ENCODE data around the gene MST1R.

MST1R gene

DNA sequence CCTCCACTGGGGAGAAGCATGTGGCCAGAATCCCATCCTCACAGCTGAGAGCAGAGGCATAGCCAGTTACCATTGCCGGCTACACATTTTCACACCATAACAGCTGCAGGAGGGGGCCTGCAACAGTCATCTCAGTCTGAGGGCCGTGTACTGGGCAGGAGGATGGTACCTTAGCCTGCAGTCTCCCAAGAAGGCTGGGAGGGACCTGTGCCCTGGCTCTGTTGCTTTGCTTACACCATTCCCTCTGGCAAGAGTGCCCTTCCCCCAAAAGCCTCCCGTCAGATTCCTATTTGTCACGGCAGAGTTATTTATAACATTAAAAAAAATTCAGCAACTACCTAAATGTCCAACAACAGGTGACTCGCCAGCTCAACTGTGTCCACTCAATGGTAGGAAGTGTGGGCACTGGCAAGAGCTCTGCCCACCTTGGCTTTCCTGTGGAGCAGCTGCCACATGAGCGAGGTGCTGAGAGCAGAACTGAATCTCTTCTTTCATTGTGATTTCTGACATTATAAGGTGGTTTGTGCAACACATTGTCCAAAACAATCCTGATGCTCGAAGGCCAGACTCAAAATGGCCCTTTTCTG lies 38.4 kb downstream of the MST1R start:
- POLR2A ChIA-PET = no interaction called here
- no peak for DNase-seq (ENCODE audit: extremely low spot score)
- TF ChIP-seq, protein P1, sequence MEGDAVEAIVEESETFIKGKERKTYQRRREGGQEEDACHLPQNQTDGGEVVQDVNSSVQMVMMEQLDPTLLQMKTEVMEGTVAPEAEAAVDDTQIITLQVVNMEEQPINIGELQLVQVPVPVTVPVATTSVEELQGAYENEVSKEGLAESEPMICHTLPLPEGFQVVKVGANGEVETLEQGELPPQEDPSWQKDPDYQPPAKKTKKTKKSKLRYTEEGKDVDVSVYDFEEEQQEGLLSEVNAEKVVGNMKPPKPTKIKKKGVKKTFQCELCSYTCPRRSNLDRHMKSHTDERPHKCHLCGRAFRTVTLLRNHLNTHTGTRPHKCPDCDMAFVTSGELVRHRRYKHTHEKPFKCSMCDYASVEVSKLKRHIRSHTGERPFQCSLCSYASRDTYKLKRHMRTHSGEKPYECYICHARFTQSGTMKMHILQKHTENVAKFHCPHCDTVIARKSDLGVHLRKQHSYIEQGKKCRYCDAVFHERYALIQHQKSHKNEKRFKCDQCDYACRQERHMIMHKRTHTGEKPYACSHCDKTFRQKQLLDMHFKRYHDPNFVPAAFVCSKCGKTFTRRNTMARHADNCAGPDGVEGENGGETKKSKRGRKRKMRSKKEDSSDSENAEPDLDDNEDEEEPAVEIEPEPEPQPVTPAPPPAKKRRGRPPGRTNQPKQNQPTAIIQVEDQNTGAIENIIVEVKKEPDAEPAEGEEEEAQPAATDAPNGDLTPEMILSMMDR (IDR thresholded peaks at IDR 0.05; ENCODE audit: control extremely low read depth, extremely low read depth, low read depth, missing control alignments) = no peak
- CTCF ChIA-PET = interaction anchor here (1.2 kb wide), 1 partner anchor 7 kb away, joined by 3 read pairs; no protein-coding TSS in a partner anchor

DNA sequence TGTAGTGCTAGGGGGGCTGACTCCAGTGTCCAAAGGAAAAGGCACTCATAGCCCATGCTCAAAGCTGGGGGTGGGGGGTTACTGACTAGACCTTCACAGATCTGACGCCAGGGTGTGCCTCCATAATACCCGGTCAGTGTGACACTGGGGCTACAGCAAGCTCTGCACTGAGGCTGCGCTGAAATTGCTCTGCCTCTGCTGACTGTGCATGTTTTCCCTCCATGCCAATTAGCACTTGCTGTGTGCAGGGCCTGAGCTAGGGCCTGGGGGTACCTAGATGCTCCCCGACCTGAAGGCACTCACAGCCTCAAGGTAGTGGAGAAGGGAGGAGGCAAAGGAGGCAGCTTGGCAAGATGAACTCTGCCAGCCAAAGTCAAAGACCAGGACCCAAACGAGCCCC lies 39.2 kb downstream of the MST1R start:
- POLR2A ChIA-PET = no interaction called here

DNA sequence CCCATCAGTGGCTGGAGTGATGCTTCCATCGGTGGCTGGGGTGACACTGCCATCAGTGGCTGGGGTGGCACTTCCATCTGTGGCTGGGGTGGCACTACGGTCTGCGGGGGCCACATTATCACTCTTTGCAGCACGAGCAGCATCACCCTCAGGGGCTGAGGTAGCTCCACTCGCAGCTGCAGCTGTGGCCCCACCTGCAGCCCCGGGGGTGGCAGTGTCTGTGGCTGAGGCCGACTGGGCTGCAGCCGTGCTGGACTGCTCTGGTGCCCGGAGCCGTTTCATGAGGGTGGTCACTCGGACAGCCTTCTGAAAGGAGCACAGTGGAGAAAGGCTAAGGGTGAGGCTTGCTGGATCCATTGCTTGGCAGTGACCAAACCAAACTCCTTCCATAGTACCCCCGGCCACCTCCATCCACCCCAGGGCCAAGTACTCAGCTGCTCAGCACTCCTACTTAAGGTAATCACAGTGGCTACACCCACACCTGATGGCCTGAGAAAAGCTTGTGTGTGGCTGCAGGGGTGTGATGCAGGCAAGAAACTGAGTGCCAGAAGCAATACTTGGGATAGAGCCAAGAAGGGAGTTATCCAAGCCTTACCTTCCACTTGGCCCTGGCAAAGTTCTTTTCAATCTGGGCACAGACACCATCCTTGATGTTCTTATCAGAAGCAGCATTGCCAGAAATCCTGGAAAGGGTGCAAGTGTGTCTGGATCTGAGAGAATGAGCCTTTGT lies 43.9 kb downstream of the MST1R start:
- ChIA-PET CTCF (no interaction called here), POLR2A (no interaction called here)
- TF ChIP-seq, protein P1 (IDR thresholded peaks at IDR 0.05; ENCODE audit: control extremely low read depth, extremely low read depth, low read depth, missing control alignments) = no peak
- DNase-seq (ENCODE audit: extremely low spot score) = no peak

More for the DNA sequence above, 39.2 kb downstream of the MST1R start:
- CTCF ChIA-PET = interaction anchor here (1.0 to 2.4 kb wide), 3 partner anchors 8 to 193 kb away, joined by 3 to 6 read pairs (median 3); no protein-coding TSS in a partner anchor
- no peak for DNase-seq (ENCODE audit: extremely low spot score)
- TF ChIP-seq, protein P1 (IDR thresholded peaks at IDR 0.05; ENCODE audit: control extremely low read depth, extremely low read depth, low read depth, missing control alignments) = no peak

DNA sequence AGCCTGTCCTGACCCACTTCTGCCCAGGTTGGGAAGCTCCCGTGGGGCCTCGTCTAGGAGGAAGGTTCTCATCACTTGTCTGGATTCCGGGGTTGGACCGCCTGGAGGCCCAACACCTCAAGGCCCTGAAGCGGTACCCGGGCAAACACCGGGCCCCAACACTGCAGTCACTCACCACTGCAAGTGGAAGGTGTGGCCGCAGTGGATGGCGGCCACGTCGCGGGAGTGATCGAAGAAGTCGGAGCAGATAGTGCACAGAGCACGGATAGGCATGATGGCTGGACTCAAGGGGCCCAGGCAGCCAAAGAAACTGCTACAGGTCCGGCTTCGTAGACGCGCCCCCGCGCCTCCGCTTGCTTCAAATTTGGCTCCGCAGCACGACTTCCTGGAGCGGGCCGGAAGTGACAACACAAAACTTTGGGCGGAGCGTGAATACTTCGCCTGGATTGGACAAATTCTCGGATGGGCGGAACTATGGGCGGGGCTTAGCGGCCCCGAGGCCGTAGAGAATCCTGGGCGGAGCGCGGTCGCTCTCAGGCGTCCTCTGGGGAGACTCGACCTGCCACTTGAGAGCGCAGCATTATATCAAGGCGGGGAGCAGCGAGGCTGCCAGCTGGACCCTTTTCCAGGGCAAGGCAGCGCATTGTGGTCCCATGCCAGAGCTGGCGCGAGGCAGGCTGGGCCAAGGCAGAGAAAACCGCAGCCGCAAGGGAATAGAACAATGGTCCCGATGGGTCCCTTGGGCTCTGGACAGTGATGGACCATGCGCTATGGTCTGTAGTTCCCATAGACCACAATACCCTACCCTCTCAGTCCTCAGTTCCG lies 47.3 kb downstream of the MST1R start, which contains the start of gene TRAIP:
Gene TRAIP (minus strand): TSS at position 384 of the 825 bp plus-strand sequence. CDS start 111 bp downstream, at position 273.
- POLR2A ChIA-PET = no interaction called here
- CTCF ChIA-PET = interaction anchor here (0.8 to 7.1 kb wide), 7 partner anchors 11 to 54 kb away, joined by 3 to 34 read pairs (median 4); partner anchors contain the start of gene INKA1
- TF ChIP-seq, protein P1 (IDR thresholded peaks at IDR 0.05; ENCODE audit: control extremely low read depth, extremely low read depth, low read depth, missing control alignments) = no peak
- DNase-seq (ENCODE audit: extremely low spot score) = peak; percentile 100

DNA sequence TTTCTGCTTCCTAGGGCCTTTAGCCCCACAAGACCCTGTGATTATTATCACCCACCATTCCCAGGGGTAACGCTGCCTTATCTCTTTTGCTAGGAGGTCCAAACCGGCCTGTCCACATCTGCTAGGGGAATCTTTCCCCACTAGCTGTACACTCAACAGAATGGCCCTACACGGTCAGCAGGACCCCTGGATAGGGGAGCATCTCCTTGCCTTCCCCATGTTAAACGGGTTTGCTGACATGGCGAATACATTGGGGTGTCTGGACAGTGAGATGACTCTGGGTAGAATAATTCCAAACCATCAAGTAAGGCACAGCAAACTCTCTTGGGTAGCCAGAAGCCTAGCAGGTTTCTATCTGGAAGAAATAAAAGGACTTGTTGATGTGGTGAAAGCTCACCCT lies 48.0 kb downstream of the MST1R start:
- ChIA-PET CTCF (interaction anchor here (0.9 to 7.1 kb wide), 5 partner anchors 11 to 53 kb away, joined by 3 to 34 read pairs (median 4); partner anchors contain the start of gene INKA1), POLR2A (no interaction called here)
- TF ChIP-seq, protein P1 (IDR thresholded peaks at IDR 0.05; ENCODE audit: control extremely low read depth, extremely low read depth, low read depth, missing control alignments) = no peak
- no peak for DNase-seq (ENCODE audit: extremely low spot score)

DNA sequence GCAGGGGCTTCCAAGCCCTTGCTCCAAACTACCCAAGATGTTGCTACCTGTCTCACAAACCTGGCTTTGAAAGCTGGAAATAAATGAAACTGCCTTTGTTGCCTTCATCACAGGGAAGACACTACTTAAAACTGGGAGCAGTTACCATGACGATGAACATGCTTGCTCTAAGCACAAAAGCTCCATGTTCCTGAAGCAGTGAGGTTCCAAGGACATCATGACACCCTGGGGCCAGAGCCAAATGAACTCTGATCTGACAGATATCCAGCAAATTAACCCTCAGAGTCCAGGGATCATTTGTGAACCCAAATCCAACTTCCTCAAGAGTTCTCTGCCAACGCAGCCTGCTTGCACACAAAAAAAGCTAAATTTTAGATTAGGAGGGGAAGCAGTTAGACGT lies 58.0 kb downstream of the MST1R start:
- no peak for DNase-seq (ENCODE audit: extremely low spot score)
- ChIA-PET POLR2A (interaction anchor here (0.6 kb wide), 1 partner anchor 365 kb away, joined by 6 read pairs; no protein-coding TSS in a partner anchor), CTCF (interaction anchor here (1.2 to 29.3 kb wide), 4 partner anchors 8 to 142 kb away, joined by 4 to 558 read pairs (median 6); partner anchors contain the start of genes CDHR4, INKA1 and UBA7)
- TF ChIP-seq, protein P1 (IDR thresholded peaks at IDR 0.05; ENCODE audit: control extremely low read depth, extremely low read depth, low read depth, missing control alignments) = no peak
